Skeletal muscle cell (primary cell): ENCODE results near the gene LECT2.

ENCODE experiments used
- DNase-seq: peaks from one replicate; pipeline ENCODE4 v3.0.0-alpha.2; 2010; ENCODE audit warnings: low read depth
- H3K4me3 ChIP-seq: 2 replicates; pipeline ENCODE4 v1.5.1; 2011; ENCODE audit warnings: low read depth, mild to moderate bottlenecking, control low read depth, low read length, moderate library complexity

Gene LECT2

DNA sequence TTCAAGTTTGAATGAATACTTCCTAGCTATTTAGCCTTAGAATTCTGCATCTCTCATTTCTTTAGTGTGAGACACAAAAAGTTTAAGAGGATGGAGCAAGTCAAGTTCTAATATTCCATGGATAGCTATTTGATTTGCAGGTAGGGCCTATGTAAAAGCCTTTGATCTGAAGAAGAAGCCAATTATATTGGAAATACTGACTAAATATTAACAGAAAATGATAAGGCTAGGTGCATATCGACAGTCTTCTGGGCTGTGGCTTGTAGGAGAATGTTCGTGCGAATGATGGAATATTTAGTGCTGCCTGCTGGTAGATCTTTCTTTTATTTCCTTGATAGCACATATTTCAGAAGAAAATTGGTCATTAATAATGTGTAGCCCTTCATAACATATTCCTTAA is at the start of gene LECT2:
Gene LECT2, minus strand, starts transcription at position 85 of the 400 bp plus-strand sequence. CDS start 150 bp downstream, outside the sequence.
- no peak within 1 kb of the TSS for H3K4me3 ChIP-seq
- DNase-seq, result no peak

DNA sequence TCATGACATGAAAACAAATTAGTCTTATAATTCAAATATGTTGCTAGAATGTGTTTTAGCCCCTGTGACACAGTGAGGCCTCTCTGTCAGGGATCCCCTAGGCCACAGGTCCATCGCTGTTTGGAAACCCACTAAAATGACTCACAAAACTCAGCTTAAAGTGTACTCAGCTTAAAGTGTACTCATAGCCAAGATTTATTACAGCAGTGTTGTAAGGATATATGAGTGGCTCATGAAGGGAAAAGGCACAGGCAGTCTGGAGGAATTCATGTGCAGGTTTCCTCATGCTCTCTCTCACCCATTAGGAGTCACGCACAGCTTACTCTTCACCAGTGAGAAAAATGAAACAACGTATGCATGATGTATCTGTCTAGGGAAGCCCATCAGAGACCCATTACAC is 49.7 kb upstream of the LECT2 start:
- peak; percentile 92 for DNase-seq
- no peak overlapping the region for H3K4me3 ChIP-seq

- peak; percentile 92 for DNase-seq
- no peak overlapping the region for H3K4me3 ChIP-seq
Measured at GRCh38 chr5:136001466-136001981, 46.7 kb upstream of the LECT2 start.

GRCh38 chr5:136000932-136001331 is 46.1 kb upstream of the LECT2 start:
- H3K4me3 ChIP-seq, result no peak overlapping the region
- DNase-seq, result no peak

DNA sequence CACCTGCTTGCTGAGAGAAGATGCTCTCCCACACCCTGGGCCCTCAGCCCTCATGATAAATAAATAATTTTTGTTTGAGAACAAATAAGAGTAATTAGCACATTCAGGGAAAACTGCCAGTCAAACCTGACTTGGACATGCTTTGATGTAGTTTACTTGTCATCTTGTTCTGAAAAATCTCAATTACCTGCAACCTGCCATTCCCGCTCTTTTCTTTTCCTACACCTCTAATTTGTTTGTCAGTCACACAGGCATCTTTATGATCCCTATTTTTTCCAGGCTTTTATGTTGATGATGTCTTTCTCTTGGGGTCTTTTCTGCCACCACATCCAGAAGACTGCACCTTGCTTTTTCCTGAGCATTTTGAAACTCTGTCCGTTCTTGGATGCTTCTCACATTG is 45.4 kb upstream of the LECT2 start:
- no peak overlapping the region for H3K4me3 ChIP-seq
- no peak for DNase-seq

DNA sequence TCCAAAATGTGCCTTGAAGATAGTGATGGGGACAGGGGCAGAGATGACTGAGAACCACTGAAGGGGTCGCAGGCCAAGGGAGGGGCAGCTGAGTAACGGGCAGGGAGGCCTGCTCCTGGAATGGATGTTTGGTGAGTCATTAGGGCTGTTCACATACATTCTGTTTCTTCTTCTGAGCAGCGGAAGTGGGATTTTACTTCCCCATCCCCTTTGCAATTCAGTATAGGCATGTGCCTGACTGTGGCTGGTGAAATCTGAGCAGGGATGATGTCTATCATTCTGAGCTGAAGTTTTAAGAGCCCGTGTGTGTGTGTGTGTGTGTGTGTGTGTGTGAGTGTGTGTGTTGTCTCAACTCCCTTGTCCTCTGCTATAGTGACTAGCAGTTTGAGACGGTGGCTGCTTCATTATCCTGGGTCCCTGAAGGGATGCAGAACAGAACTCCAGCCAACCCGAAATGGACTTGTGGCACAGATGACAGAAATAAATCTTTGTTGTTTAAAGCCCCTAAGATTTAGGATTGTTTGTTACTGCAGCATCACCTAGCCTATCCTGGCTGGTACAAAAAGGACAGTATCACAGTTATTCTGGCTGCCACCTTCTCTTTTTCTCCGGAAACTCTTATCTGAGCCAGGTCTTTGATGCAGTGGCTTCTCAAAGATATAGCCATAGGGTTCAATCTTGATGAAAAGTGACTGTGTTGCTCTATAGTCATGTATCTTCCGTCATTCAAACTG is 44.8 kb upstream of the LECT2 start:
- DNase-seq, result peak; percentile 94
- no peak overlapping the region for H3K4me3 ChIP-seq

DNA sequence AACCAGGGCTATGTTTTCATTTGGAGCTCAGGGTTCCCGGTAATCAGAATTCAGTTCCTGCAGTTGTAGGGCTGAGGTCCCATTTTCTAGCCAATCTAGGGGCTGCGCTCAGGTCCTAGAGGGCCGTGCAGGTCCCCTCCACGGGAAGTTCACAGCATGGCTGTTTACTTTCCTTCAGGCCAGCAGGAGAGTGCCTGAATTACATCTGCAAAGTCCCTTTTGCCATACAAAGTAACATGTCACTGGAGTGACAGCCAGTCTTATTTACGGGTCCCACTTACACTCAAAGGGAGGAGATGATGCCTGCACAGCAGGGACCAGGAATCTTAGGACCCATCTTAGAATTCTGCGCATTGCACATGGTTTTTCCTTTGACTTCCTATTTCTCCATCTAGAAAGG is 44.1 kb upstream of the LECT2 start:
- no peak overlapping the region for H3K4me3 ChIP-seq
- DNase-seq, result no peak

- H3K4me3 ChIP-seq, result no peak overlapping the region
- DNase-seq, result no peak
Measured at GRCh38 chr5:135997673-135998335, 43.0 kb upstream of the LECT2 start.

- H3K4me3 ChIP-seq, result no peak overlapping the region
- no peak for DNase-seq
Measured at GRCh38 chr5:135996611-135997010, 41.8 kb upstream of the LECT2 start.

- no peak overlapping the region for H3K4me3 ChIP-seq
- DNase-seq, result no peak
Measured at GRCh38 chr5:135995976-135996375, 41.2 kb upstream of the LECT2 start.

DNA sequence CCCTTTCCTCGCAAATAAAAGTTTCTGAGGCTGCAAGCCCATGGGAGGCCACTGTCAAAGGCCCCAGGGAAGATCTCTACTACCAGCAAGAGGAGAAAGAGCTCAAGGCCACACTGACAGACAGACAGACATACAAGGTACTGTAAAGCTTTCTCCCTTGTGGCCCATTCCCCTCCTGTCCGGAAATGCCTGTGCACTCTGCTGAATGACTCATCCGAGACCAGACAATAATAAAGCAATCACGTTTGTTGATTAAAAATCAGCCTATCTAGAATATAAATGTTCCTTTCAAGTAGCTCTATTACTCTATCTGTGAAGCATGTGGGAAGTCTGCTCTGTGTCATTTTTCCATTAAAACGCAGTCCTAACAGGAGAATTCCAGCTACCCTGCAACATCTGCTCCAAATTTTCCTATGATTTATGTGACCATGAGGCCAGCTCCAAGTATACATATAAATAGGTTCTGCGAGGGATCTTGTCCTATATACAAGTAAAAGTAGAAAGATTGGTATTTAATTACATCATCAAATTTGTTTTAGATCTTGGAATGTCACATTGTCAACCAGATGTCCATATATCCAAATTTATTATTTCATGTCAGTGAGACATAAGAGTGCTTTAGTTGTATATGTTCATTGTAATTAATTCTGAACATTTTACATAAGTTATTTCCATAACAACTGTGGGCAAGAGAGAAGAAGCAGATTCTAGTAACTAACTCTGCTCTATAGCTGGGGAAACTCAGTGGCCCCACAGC is 39.3 kb upstream of the LECT2 start:
- peak; percentile 72 for DNase-seq
- H3K4me3 ChIP-seq, result no peak overlapping the region

DNA sequence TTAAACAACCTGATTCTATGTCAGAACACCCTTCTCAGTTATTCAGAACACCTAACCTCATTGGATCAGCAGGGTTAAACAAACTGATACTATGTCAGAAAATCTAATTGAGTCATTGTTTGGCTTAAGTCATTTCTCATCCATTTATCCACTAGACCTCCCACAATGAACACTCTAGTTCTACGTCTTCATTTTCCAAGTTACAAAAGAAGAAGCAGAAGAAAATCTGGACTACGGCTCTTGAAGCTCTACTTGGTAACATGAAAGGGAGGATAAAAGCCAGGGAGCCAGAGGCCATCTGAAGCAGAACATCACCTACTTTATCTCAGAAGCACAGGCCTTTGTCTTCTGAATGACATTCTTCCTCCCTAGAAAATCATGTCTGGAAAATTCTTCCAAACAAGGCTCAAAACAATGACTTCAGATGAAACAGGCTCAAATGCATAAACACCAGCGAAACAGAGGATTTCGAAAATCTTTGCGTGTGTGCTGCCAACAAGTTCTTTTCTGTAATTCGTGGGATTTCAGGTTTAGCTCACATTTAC is 38.6 kb upstream of the LECT2 start:
- no peak for DNase-seq
- no peak overlapping the region for H3K4me3 ChIP-seq

DNA sequence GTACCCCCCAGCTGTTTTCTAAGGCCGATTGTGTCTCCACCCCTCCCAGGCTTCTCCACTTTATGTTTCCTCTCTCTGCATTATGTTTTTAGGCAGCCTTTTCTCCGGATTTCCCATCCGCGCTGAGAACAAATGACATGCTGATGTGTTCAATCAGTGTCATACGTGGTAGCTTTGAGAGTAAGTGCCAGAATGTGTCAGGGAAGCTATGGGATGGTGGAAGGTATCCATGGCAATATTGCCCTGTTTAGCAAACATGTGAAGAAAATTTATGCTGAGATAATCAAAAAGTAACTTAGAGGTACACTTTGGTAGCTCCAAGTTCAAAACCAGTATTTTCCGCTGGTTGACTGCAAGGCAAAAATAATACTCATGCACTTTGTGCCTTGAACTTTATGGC is 36.6 kb upstream of the LECT2 start:
- no peak for DNase-seq

GRCh38 chr5:135990528-135991255 is 35.9 kb upstream of the LECT2 start:
- H3K4me3 ChIP-seq, result no peak overlapping the region
- DNase-seq, result no peak

More for the DNA sequence above, 36.6 kb upstream of the LECT2 start:
- no peak overlapping the region for H3K4me3 ChIP-seq

- H3K4me3 ChIP-seq, result no peak overlapping the region
- no peak for DNase-seq
Measured at GRCh38 chr5:135989686-135990085, 34.9 kb upstream of the LECT2 start.

DNA sequence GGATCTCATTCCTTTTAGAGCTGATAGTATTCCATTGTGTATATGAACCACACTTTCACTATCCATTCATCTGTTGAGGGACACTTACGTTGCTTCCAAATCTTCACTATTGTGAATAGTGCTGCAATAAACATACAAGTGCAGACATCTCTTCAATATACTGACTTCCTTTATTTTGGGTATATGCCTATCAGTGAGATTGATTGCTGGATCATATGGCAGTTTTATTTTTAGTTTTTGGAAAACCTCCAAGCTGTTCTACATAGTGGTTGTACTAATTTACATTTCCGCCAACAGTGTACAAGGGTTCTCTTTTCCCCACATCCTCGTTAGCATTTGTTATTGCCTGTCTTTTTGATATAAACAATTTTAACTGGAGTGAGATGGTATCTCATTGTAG is 33.8 kb upstream of the LECT2 start:
- no peak for DNase-seq

GRCh38 chr5:135986891-135987401 is 32.2 kb upstream of the LECT2 start:
- no peak for DNase-seq
- no peak overlapping the region for H3K4me3 ChIP-seq

More for the DNA sequence above, 33.8 kb upstream of the LECT2 start:
- no peak overlapping the region for H3K4me3 ChIP-seq

- H3K4me3 ChIP-seq, result no peak overlapping the region
- no peak for DNase-seq
Measured at GRCh38 chr5:135986401-135986800, 31.6 kb upstream of the LECT2 start.

GRCh38 chr5:135985951-135986350 is 31.2 kb upstream of the LECT2 start:
- no peak overlapping the region for H3K4me3 ChIP-seq
- DNase-seq, result no peak
